SK-N-SH (cell line): ENCODE data around the gene PRICKLE1. TPM values are rescaled to one million over a fixed set of nuclear protein-coding genes. Genes with fewer than 3 reads are reported as not detected.

Experiments
- CTCF ChIA-PET: fragments of 300-600, 350-600 bp; formaldehyde crosslinking; extraction: SDS; loops from one replicate; lab custom pipeline; 2021; lab: Yijun Ruan, JAX
- POLR2A ChIA-PET: fragments of 350-600 bp; sonication (Branson Sonifier 250); formaldehyde crosslinking; extraction: SDS; loops from one replicate; lab custom pipeline; 2020; ENCODE audit warnings: antibody characterized with exemption, inconsistent platforms; lab: Yijun Ruan, JAX
- DNase-seq: peaks from one replicate; pipeline ENCODE4 v3.0.0; 2012
- H2AFZ ChIP-seq: fragments of 200-600 bp; sonication (generic); 2 replicates; pipeline ENCODE4 v1.8.1; 2016; ENCODE audit warnings: antibody characterized with exemption, mild to moderate bottlenecking, low read depth
- H3F3A ChIP-seq: fragments of 200-600 bp; sonication (generic); replicated peaks from 2 replicates; pipeline ENCODE3; 2016; ENCODE audit warnings: antibody characterized with exemption, mild to moderate bottlenecking; ENCODE audit not compliant: insufficient read depth
- H3K27ac ChIP-seq, 2 experiments: fragments of 200-500 bp in 1 of 2; fragments of 200-600 bp in 1 of 2; sonication (Bioruptor generic) in 1 of 2; sonication (generic), shearing (Covaris generic) in 1 of 2; 2 replicates each; pipeline versions ENCODE4 v1.5.1 to v1.6.1; 2014 to 2016; ENCODE audit warnings: low read depth in 2 of 2, inconsistent platforms in 1 of 2, low read length in 1 of 2, mild to moderate bottlenecking in 1 of 2, mixed read lengths in 1 of 2
- H3K27me3 ChIP-seq: fragments of 200-600 bp; sonication (generic), shearing (Covaris generic); 2 replicates; pipeline ENCODE4 v1.6.1; 2016; ENCODE audit warnings: mixed run types; ENCODE audit not compliant: insufficient read depth
- H3K36me3 ChIP-seq, 2 experiments: fragments of 200-500 bp in 1 of 2; fragments of 200-600 bp in 1 of 2; sonication (Bioruptor generic) in 1 of 2; sonication (generic) in 1 of 2; replicated peaks in 1 of 2; 2 replicates each; pipeline versions ENCODE3 to v1.5.1; 2014 to 2016; ENCODE audit warnings: low read length in 1 of 2, mild to moderate bottlenecking in 1 of 2; ENCODE audit not compliant: insufficient read depth in 2 of 2, control insufficient read depth in 1 of 2
- H3K4me1 ChIP-seq, 2 experiments: fragments of 200-500 bp in 1 of 2; fragments of 200-600 bp in 1 of 2; sonication (Bioruptor generic) in 1 of 2; sonication (generic), shearing (Covaris generic) in 1 of 2; 2 replicates each; pipeline versions ENCODE4 v1.5.1 to v1.6.1; 2014 to 2016; ENCODE audit warnings: low read depth in 1 of 2, low read length in 1 of 2, mixed run types in 1 of 2; ENCODE audit not compliant: insufficient read depth in 2 of 2, control insufficient read depth in 1 of 2
- H3K4me2 ChIP-seq: fragments of 200-600 bp; sonication (generic), shearing (Covaris generic); 2 replicates; pipeline ENCODE4 v1.6.1; 2017; ENCODE audit warnings: mixed run types
- H3K4me3 ChIP-seq, 2 experiments: fragments of 200-500 bp in 1 of 2; fragments of 200-600 bp in 1 of 2; sonication (Bioruptor generic) in 1 of 2; sonication (generic), shearing (Covaris generic) in 1 of 2; 2 replicates each; pipeline versions ENCODE4 v1.5.1 to v1.8.1; 2014 to 2016; ENCODE audit warnings: low read depth in 2 of 2, inconsistent platforms in 1 of 2, low read length in 1 of 2, mild to moderate bottlenecking in 1 of 2, mixed read lengths in 1 of 2, moderate library complexity in 1 of 2
- H3K79me2 ChIP-seq: fragments of 200-600 bp; sonication (generic); 2 replicates; pipeline ENCODE4 v1.8.1; 2017; ENCODE audit warnings: mild to moderate bottlenecking; ENCODE audit not compliant: insufficient read depth
- H3K9ac ChIP-seq: fragments of 200-600 bp; sonication (generic); 2 replicates; pipeline ENCODE4 v1.6.1; 2017; ENCODE audit warnings: mixed run types
- H3K9me2 ChIP-seq: fragments of 200-600 bp; sonication (generic); 2 replicates; pipeline ENCODE4 v1.6.1; 2017; ENCODE audit warnings: mixed run types
- H3K9me3 ChIP-seq: fragments of 200-600 bp; sonication (generic); 2 replicates; pipeline ENCODE4 v1.6.1; 2017; ENCODE audit warnings: mixed run types, mild to moderate bottlenecking, moderate library complexity
- H4K20me1 ChIP-seq: fragments of 200-600 bp; sonication (generic); 2 replicates; pipeline ENCODE4 v1.6.1; 2017; ENCODE audit warnings: mild to moderate bottlenecking, mixed run types; ENCODE audit not compliant: insufficient read depth
- CHD2 ChIP-seq: fragments of 150-350 bp; IDR thresholded peaks from 2 replicates; pipeline ENCODE4 v1.6.1; 2018; ENCODE audit warnings: low read length; ENCODE audit not compliant: partially characterized antibody
- ELF1 ChIP-seq: IDR thresholded peaks from 2 replicates; pipeline ENCODE4 v1.4.0; 2012
- FOXJ3 ChIP-seq: sonication (generic); formaldehyde crosslinking; IDR thresholded peaks from 2 replicates; pipeline ENCODE4 v1.5.1; 2020; ENCODE audit warnings: mild to moderate bottlenecking, missing genetic modification reagents
- GABPA ChIP-seq: IDR thresholded peaks from 2 replicates; pipeline ENCODE4 v1.4.0; 2012; ENCODE audit warnings: low read depth, mild to moderate bottlenecking
- GATA2 ChIP-seq: sonication (generic); formaldehyde crosslinking; IDR thresholded peaks from 2 replicates; pipeline ENCODE4 v1.5.0; 2020; ENCODE audit warnings: mild to moderate bottlenecking, missing genetic modification reagents
- MEF2A ChIP-seq: IDR thresholded peaks from 2 replicates; pipeline ENCODE4 v1.4.0; 2012; ENCODE audit warnings: low read depth, borderline replicate concordance
- NFIC ChIP-seq: IDR thresholded peaks from 2 replicates; pipeline ENCODE4 v1.4.0; 2012; ENCODE audit warnings: borderline replicate concordance
- NRF1 ChIP-seq: IDR thresholded peaks from 2 replicates; pipeline ENCODE4 v1.6.1; 2012; ENCODE audit warnings: low read depth, mild to moderate bottlenecking, low read length
- POLR2AphosphoS5 ChIP-seq: IDR thresholded peaks from 2 replicates; pipeline ENCODE4 v1.6.1; 2012; ENCODE audit warnings: low read depth, low read length
- RFX5 ChIP-seq: IDR thresholded peaks from 2 replicates; pipeline ENCODE4 v1.6.1; 2012; ENCODE audit warnings: mild to moderate bottlenecking, improper control_type of control experiment, low read length
- RXRA ChIP-seq: IDR thresholded peaks from 2 replicates; pipeline ENCODE4 v1.4.0; 2012; ENCODE audit warnings: low read depth, mild to moderate bottlenecking, borderline replicate concordance
- TEAD4 ChIP-seq: IDR thresholded peaks from 2 replicates; pipeline ENCODE4 v1.4.0; 2012; ENCODE audit warnings: mild to moderate bottlenecking, borderline replicate concordance; ENCODE audit not compliant: insufficient read depth
- YY1 ChIP-seq: IDR thresholded peaks from 2 replicates; pipeline ENCODE4 v1.4.0; 2012; ENCODE audit warnings: low read depth, mild to moderate bottlenecking
- WGBS: methylation state at CpG from one replicate; pipeline ENCODE4 v1.1.6; 2017; ENCODE audit warnings: low lambda C conversion rate; 5-methylcytosine and 5-hydroxymethylcytosine counted together
- polyA plus RNA-seq, 3 experiments: library from polyadenylated mRNA; depleted of rRNA; stranded (reverse); fragments of >200 nt; gene quantifications; 2 replicates each; pipeline ENCODE4 v1.2.3, GENCODE V29; 2012
- TF ChIP-seq, protein P1 (sequence below): fragments of 200-600 bp; sonication (generic); IDR thresholded peaks from 2 replicates; pipeline ENCODE4 v1.6.1; 2017; ENCODE audit warnings: antibody characterized with exemption, mild to moderate bottlenecking, moderate library complexity
- TF ChIP-seq, protein P2 (sequence below): IDR thresholded peaks from 2 replicates; pipeline ENCODE4 v1.6.1; 2012; ENCODE audit warnings: mild to moderate bottlenecking, low read depth, low read length, moderate library complexity
- TF ChIP-seq, protein P3 (sequence below): fragments of 150-350 bp; IDR thresholded peaks from 2 replicates; pipeline ENCODE4 v1.6.1; 2017; ENCODE audit warnings: antibody characterized with exemption, low read length, low read depth, borderline replicate concordance
- TF ChIP-seq, protein P4 (sequence below): IDR thresholded peaks from 2 replicates; pipeline ENCODE4 v1.4.0; 2012; ENCODE audit warnings: low read depth

Gene PRICKLE1
- polyA plus RNA-seq, 1 of the 3 experiments (the other 2 are of a cell fraction): 1.2 TPM

DNA sequence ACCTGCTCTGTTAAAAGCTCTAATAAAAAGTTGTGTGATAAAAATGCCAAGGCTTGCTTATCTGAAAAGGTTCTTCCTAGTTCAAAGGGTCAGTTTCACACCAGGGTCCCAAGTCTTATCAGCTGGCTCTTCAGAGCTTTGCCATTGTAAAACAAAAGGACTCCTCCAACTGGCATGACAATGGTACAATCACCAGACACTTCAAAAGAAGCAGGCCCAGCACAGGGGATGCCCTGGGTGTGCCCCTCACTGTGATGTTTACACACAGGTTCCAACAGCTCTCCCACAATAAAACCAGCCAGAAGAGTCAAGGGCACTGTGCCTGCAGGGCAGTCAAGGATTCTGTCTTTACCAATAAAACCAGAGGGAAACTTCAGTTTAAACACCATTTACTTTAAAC, 78.7 kb downstream of the PRICKLE1 start (continued):
- TF ChIP-seq, protein P1, sequence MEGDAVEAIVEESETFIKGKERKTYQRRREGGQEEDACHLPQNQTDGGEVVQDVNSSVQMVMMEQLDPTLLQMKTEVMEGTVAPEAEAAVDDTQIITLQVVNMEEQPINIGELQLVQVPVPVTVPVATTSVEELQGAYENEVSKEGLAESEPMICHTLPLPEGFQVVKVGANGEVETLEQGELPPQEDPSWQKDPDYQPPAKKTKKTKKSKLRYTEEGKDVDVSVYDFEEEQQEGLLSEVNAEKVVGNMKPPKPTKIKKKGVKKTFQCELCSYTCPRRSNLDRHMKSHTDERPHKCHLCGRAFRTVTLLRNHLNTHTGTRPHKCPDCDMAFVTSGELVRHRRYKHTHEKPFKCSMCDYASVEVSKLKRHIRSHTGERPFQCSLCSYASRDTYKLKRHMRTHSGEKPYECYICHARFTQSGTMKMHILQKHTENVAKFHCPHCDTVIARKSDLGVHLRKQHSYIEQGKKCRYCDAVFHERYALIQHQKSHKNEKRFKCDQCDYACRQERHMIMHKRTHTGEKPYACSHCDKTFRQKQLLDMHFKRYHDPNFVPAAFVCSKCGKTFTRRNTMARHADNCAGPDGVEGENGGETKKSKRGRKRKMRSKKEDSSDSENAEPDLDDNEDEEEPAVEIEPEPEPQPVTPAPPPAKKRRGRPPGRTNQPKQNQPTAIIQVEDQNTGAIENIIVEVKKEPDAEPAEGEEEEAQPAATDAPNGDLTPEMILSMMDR: no peak
- TF ChIP-seq, protein P2, sequence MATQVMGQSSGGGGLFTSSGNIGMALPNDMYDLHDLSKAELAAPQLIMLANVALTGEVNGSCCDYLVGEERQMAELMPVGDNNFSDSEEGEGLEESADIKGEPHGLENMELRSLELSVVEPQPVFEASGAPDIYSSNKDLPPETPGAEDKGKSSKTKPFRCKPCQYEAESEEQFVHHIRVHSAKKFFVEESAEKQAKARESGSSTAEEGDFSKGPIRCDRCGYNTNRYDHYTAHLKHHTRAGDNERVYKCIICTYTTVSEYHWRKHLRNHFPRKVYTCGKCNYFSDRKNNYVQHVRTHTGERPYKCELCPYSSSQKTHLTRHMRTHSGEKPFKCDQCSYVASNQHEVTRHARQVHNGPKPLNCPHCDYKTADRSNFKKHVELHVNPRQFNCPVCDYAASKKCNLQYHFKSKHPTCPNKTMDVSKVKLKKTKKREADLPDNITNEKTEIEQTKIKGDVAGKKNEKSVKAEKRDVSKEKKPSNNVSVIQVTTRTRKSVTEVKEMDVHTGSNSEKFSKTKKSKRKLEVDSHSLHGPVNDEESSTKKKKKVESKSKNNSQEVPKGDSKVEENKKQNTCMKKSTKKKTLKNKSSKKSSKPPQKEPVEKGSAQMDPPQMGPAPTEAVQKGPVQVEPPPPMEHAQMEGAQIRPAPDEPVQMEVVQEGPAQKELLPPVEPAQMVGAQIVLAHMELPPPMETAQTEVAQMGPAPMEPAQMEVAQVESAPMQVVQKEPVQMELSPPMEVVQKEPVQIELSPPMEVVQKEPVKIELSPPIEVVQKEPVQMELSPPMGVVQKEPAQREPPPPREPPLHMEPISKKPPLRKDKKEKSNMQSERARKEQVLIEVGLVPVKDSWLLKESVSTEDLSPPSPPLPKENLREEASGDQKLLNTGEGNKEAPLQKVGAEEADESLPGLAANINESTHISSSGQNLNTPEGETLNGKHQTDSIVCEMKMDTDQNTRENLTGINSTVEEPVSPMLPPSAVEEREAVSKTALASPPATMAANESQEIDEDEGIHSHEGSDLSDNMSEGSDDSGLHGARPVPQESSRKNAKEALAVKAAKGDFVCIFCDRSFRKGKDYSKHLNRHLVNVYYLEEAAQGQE: no peak
- TF ChIP-seq CHD2 (no peak), GATA2 (no peak), NFIC (no peak)
- TF ChIP-seq, protein P3, sequence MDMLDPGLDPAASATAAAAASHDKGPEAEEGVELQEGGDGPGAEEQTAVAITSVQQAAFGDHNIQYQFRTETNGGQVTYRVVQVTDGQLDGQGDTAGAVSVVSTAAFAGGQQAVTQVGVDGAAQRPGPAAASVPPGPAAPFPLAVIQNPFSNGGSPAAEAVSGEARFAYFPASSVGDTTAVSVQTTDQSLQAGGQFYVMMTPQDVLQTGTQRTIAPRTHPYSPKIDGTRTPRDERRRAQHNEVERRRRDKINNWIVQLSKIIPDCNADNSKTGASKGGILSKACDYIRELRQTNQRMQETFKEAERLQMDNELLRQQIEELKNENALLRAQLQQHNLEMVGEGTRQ: no peak

DNA sequence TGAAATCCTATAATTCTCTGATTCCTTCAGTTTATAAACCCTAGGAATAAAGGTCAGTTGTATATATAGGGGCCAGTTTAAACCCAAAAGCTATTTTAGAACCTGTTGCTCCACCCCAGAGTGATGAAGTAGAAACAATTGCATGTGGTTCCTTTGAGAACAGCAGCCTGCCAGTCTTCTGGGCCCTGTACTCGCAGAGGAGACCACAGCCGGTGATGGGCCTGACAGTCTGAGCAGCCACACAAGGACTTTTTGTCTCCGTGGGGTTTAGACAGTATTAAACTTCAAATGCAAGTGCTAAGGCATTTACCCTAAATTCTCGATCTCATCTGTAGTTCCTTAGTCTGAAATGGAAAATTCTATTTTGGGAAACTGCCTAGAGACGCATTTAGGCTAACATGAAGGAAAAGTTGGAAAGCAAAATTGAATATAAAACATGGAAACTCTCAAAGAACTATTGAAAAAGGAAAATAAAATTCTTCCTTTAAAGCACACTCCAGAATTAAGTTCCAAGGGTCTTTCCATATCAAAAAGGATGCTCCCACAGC, 80.6 kb downstream of the PRICKLE1 start:
- no peak overlapping the region for H3K4me3 ChIP-seq
- H3K4me2 ChIP-seq: no peak overlapping the region
- H3K27me3 ChIP-seq: no peaks in the 10 kb centered on the region
- DNase-seq: no peak
- no peaks in the 10 kb centered on the region for H3K9me2 ChIP-seq
- H3K9ac ChIP-seq: no peak overlapping the region
- POLR2A ChIA-PET: no interaction called here
- no peaks in the 10 kb centered on the region for H3K79me2 ChIP-seq
- no peaks in the 10 kb centered on the region for H3K36me3 ChIP-seq
- TF ChIP-seq YY1 (no peak), GABPA (no peak), NRF1 (no peak), RXRA (no peak), FOXJ3 (no peak), MEF2A (no peak), CHD2 (no peak), RFX5 (no peak), POLR2AphosphoS5 (no peak), TEAD4 (no peak), ELF1 (no peak)
- TF ChIP-seq, protein P4, sequence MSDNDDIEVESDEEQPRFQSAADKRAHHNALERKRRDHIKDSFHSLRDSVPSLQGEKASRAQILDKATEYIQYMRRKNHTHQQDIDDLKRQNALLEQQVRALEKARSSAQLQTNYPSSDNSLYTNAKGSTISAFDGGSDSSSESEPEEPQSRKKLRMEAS: no peak
- TF ChIP-seq, protein P2: no peak
- TF ChIP-seq, protein P3: no peak
- CTCF ChIA-PET: interaction anchor here (1.1 to 4.1 kb wide), 3 partner anchors 25 to 828 kb away, joined by 3 to 29 read pairs (median 3); no protein-coding TSS in a partner anchor
- peaks cover 0 to 6% of the 10 kb centered on the region in 2 experiments; a peak in 2 of 4 replicates for H3K4me1 ChIP-seq
- no peaks in the 10 kb centered on the region for H3F3A ChIP-seq
- no peak overlapping the region for H3K27ac ChIP-seq
- H4K20me1 ChIP-seq: no peaks in the 10 kb centered on the region
- H2AFZ ChIP-seq: no peak overlapping the region
- no peaks in the 10 kb centered on the region for H3K9me3 ChIP-seq
- 60% methylated on average over 5 of the region's 5 CpGs for WGBS
